Activated T-helper 9 cell treated with anti-CD3 and anti-CD28 coated beads, Interleukin-2, amount 50 U/mL, for 16 hours (primary cell): ENCODE measurements around the gene CD300LG.
"Not testable (repeated sequence)": the region's sequence is repeated elsewhere in the genome, so short reads cannot be mapped to it uniquely, and the experiment has no call there.

Source experiments
- DNase-seq: peaks from one replicate; pipeline ENCODE4 v3.0.0-alpha.2; 2020; ENCODE audit warnings: low read depth

The CD300LG gene

DNA sequence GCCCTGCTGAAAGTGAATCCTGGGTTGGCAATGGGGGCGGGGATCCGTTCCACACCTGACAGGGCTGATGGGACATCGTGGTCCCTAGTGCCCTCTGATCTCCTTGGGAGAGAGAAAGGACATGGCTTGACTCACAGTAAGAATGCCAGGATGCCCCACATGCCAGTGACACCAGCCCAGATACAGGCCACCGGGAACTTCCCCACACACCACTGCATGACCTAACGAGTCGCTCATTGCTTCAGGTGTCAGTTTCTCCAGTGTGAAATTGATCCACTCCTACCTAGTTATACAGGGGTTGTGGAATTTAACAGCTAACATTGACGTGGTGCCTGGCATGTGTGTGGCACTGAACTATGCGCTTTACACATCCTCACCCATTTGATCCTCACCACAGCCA, 7.5 kb downstream of the CD300LG start:
- no peak for DNase-seq

DNA sequence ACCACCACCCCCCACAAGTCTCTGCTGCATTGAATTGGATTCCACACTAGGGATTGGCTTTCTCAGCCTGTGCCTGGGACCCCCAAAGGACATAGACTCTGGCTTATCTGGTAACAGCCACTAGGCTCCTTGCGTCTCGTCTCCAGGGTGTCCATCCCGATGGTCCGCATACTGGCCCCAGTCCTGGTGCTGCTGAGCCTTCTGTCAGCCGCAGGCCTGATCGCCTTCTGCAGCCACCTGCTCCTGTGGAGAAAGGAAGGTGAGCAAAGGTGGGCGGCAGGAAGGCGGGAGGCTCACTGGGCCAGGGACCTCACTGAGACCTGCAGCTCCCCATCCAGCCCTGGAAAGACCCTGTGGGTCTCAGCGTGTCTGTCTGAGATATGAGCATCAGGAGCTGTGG, 8.1 kb downstream of the CD300LG start:
- DNase-seq = no peak

DNA sequence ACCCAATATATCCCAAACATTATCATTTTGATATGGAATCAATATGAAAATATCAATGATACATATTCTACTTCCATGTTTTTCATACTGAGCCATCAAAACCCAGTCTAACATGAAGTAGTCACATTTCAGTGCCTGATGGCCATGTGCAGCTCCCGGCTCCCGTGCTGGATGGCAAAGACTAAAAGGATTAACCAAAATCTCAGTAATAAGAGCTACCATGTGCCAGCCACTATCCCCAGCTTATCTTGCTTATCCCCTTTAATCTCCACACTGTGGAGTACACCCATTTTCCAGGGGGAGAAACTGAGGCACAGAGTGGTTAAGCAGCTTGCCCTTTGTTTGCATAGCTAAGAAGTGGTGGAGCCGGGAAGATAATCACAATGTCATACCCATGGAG, 9.2 kb downstream of the CD300LG start:
- no peak for DNase-seq

DNA sequence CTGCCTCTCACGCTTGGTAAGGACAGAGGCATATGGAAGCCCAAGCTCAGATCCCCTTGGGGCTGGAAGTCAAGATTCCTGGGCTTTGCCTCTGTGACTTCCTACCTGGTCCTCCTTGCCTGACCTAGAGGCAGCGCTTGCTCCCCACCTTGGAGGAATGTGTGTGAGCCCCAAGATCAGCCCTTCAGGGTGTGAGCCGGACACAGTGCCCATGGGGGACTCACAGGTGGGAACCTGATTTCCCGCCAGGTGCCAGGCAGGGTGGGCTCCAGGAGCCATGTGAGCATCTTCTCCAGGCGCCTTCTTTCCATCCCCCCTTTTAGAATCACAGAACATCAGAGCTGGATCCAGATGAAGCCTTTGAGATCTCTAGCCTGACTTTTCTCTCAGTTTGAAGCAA, 10.2 kb downstream of the CD300LG start:
- no peak for DNase-seq

DNA sequence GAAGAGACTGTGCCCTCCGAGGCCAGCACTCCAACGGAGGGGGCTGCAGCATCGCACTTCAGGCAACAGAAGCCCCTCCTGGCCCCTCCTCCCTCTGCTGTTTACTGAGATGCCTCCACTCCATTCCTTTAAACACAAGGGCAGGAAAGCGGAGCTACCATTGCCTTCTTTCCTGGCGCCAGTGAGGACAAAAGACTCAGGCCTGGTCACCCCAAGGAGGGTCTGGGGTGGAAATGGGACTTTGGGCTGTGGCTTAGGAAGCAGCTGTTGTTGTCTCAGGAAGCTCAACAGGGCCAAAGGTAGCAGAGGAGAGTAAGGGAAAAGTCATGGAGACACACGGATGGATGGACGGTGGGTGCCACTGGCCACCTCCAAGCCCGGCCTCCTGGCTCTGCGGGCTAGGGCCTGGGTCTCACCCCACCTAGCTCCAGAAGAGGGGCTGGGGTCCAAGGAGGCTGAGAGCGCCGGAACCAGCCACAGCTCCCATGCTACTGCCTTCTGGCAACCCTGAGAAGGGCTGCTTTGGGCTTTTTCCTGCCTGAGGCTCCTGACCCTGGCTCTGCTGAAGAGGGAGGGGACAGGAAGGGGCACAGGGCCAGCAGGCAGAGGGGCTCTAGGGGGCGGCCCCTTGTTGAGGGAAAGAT, 11.1 kb downstream of the CD300LG start:
- no peak for DNase-seq

DNA sequence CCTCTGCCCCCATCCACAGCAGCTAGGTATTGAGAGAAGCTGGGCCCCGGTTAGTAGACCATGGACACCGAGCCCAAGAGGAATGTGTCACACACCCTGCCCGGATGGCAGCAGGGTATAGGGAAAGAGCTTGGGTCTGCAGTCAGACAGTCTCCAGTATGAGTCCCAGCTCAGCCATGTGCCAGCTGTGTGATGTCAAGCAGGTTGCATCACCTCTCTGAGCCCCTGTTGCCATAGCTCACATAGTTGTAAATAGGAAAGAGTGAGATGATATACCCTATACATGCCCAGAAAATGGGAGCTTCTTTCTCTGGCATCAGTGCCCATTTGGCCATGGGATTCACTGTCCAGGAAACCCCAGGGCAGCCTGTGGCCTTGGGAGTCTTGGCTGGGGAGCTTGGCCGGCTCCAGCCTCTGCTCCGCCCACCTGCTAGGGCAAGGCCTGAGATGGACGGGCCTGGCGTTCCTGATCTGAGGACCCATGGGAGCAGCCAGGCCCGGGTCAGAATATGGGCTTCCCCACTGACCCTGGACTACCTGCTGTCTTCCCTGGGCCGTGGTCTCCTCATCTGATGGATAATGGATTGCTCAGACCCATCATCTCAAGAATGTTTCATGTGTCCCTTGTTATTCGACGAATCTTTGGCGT, 13.2 kb downstream of the CD300LG start:
- DNase-seq = no peak

DNA sequence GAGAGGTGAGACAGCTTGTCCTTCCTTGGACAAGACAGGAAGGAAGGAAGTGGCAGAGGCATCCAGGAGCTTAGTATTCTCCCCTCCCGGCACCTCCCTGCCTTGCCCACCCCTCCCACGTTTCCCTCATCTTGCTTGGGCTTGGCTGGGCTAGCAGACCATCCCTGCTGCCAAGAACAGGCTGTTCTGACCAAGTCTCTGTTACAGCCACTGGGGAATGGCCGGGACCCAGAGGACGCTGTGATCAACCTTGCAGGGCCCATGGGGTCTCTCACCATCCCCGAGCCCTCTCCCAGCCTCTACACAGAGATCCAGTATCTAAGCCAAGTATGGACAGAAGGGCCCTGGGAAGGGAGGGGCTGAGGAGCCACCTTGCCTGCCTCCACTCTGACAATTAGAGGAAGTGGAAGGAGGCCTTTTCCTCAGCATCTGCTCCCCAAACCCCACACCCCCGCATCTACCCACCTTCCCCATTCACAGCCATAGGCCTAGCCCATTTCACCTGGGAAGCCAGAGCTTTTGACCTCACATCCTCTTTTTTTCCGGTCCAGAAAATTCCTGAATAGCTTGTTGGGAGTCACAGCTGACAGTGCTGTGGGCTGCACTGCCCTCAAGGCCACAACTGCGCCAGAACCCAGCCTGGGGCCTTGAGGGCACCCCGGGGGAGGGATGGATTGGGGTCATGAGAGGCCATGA, 14.1 kb downstream of the CD300LG start:
- DNase-seq = no peak

DNA sequence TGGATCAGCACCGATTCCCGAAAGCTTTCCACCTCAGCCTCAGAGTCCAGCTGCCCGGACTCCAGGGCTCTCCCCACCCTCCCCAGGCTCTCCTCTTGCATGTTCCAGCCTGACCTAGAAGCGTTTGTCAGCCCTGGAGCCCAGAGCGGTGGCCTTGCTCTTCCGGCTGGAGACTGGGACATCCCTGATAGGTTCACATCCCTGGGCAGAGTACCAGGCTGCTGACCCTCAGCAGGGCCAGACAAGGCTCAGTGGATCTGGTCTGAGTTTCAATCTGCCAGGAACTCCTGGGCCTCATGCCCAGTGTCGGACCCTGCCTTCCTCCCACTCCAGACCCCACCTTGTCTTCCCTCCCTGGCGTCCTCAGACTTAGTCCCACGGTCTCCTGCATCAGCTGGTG, 15.0 kb downstream of the CD300LG start:
- no peak for DNase-seq

DNA sequence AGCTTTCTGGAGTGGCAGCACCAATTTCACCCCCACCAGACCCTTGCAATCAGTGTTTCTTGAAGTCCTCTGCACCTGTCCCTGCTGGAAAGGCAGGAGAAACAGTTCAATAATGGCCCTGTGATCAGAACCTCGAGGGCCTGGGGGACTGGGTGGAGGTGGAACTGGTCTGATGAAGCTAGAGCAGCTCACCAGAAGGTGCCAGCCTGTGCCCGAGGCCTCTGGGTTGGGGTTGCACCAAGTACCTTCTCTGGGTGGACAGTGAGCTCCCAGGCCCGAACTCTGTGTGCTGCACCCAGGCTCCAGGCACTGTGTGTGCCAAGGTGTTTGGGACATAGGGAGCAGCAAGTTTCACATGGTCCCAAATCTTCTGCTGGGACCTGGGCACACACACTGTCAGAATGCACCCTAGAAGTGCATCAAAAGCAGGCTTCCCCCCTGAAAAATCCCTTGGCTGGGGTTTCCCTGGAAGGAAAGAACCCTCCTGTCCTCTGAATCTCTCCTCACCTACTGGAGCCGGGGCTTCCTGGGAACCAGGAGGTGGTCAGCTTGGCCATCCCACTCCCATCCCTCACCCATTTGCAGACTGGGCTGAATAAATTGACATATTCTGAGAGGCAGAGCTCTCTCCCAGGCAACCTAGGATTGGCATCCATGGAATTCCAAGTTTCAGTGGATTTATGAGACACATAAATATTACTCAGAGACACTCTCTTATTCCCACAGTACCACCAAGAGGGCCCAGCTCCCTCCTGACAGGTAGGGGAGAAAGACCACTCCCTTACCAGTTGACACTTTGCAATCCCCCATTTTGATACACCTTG, 17.4 kb downstream of the CD300LG start:
- no peak for DNase-seq

DNA sequence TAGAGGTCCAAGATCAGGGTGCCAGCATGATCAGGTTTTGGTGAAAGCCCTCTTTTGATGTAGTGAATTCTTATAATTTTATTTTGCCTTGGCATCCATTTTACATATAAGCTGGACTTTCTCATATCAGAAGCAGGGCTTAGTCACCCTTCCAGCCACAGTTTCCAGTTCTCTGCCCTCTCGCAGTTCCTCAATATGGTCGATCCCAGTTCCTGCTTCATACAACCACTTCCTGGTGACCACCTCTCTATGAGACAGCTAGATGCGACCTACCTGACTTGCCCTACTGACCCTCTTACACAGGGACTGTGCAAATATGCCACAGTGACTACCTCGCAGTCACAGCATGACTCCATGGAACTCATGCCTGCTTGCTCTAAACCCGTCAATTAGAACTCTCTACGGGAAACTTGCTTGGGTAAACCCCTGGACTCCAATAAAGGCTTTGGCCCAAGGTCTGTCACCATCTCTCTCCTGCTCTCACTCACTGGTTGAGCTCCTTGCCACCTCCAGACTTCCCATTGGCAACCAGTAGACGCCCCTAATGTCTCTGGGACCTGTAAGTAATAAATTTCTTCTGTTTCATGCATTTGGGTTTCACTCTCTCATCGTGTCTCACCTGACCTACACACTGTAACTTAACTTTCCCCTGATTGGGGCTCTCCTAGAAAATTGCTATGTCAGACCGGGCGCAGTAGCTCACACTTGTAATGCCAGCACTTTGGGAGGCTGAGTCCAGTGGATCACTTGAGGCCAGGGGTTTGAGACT, 21.4 kb downstream of the CD300LG start:
- no peak for DNase-seq

DNA sequence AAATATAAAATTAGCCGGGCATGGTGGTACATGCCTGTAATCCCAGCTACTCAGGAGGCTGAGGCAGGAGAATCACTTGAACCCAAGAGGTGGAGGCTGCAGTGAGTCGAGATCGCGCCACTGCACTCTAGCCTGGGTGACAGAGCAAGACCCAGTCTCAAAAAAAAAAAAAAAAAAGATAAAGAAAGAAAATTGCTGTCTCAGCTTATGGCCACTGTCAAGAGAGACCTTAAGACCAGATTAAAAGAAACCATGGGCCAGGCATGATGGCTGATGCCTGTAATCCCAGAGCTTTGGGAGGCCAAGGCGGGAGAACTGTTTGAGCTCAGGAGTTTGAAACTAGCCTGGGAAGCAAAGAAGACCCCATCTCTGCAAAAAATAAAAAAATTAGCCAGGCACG, 22.1 kb downstream of the CD300LG start:
- DNase-seq = not testable (repeated sequence)

DNA sequence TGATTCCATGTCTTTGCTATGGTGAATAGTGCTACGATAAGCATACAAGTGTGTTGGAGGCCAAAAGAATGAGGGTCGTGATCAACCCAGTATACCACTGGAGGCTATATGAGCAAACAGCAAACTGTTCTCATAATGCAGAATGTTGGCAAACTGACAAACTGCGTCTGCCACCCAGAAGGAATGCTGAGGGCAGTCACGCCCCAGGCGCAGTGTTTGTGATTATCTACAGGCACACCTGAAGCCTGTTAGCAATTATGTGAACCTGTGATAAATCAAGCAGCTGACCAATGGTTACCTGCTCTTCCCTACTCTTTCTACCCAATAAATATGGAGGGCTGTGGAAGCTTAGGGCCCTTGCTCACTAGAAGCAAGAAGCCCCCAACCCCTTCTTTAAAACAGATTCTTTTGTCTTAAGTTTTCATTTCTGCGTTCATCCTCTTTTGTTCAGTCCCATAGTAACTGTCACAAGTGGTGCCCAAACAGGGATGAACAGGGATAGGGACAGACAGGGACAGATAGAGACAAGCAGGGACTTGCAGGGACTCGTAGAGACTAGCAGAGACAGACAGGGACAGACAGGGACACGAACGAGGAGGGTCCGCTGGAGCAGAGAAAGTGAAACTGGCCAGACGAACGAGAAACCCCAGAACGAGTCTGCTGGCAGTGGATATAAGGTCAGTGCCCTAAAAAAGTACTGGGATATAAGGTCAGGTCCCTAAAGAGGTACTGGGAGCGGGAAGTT, 25.1 kb downstream of the CD300LG start:
- no peak for DNase-seq

DNA sequence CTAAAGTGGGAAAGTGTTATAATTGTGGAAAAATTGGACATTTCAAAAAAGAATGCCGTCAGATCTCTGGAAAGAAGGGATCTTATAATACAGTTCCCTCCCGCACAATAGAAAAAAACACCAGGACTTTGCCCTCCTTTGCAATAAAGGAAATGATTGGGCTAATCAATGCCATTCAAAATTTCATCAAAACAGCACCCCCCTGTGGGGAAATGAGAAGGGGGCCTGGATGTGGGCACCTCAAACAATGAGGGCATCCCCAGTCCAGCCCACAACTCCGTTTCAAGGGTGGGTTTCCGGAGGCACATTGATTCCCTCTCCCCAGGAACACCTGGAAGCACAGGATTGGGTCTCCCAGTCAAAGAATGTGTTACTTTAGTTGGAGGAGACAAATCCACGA, 26.1 kb downstream of the CD300LG start:
- DNase-seq = no peak

DNA sequence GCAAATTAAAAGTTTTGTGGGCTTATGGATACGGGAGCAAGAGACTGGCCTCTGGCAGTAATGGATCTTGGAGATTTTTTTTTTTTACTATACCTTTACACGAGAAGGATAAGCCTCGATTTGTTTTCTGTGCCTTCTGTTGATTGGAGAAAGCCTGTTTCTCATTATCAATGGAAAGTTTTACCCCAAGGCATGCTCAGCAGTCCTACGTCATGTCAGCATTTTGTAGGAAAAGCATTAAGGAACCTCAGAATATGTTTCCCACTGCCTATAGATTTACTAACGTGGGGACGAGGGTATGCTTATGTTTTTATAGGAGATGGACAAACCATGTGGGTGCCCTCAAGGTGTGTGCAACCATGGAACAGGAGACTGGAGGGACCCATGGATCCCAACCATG, 26.8 kb downstream of the CD300LG start:
- no peak for DNase-seq

DNA sequence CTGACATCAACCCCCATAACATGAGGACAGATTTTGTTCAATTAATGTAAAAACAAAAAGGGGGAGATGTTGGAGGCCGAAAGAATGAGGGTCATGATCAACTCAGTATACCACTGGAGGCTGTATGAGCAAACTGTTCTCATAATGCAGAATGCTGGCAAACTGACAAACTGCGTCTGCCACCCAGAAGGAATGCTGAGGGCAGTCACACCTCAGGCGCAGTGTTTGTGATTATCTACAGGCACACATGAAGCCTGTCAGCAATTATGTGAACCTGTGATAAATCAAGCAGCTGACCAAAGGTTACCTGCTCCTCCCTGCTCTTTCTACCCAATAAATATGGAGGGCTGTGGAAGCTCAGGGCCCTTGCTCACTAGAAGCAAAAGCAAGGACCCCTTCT, 27.3 kb downstream of the CD300LG start:
- no peak for DNase-seq

DNA sequence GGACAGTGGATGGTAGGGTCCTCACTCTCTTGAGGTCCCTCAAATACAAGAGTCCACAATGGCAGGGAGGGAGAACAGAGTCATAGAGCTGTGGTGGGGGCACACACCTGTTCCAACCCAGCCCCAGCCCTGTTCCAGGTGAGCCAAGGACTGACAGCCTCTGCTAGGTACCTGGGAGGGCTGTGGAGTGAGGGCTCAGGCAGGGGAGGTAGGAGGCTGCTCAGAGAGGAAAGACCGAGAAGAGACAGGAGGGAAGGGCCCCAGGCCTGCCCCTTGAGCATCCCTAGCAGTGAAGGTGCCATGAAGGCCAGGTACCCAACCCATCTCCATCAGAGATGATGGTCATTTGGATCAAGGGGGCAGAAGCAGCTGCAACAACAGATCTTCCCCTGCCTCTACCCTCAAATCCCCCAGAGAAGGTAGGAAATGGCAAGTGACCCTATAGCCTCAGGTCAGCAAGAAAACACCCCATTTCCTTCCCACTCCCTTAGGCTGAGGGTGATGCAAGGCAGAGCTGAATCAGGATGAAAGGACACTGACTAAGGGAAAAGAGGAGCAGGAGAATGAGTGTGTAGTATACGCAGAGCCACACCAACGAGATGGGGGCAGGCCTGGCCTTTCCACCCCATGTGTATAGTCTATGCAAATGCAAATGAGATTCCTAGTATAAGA, 28.6 kb downstream of the CD300LG start:
- no peak for DNase-seq

DNA sequence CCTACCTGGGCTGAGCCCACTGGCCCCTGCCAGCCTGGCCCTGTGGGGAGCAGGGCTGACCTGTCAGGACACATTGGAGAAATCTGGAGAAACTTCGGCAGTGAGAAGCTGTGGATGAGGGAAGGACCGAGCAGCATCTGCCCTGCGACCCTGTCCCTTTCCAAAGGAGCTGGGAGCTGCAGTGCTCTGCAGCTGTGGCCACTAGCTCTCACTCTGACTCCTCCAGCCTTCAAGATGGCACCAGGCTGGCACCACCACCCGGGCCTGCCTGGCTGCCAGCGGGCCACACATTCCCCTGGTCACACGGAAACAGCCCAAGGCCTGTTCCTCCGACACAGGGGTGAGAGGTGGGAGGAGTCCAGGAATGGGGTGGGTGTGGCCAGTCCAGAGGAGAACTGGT, 30.1 kb downstream of the CD300LG start:
- DNase-seq = no peak

DNA sequence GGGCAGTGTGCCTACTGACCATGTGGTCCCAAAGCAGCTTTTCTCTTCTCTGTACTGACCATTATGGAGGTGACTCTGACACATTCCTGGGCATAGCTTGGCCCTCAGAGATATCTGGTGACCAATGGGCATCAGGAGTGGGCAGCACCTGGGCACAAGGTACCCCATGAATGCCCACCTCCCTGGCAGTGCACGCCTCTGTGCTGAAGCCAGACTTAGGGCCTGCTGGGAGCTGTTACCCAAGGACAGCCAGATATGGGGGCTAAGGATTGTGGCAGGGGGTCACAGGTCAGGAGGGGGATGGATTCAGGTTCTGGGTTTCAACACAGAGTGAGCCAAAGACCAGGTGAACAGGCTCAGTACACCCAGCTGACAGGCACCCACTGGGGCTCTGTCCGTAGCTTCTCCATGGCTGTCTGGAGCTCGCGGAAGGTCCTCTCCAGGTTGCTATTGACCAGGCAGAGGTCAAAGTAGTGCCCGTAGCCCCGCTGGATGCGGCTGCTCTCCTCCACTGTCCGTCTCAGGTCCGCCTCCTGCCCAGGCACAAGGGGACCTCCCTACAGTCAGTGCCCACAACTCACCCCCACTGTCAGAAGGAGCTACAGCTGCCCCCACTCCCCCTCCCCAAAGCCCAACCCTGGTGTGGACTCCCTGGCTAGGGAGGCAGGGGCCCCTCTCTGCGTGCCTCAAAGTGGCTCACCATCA, 30.6 kb downstream of the CD300LG start:
- no peak for DNase-seq

DNA sequence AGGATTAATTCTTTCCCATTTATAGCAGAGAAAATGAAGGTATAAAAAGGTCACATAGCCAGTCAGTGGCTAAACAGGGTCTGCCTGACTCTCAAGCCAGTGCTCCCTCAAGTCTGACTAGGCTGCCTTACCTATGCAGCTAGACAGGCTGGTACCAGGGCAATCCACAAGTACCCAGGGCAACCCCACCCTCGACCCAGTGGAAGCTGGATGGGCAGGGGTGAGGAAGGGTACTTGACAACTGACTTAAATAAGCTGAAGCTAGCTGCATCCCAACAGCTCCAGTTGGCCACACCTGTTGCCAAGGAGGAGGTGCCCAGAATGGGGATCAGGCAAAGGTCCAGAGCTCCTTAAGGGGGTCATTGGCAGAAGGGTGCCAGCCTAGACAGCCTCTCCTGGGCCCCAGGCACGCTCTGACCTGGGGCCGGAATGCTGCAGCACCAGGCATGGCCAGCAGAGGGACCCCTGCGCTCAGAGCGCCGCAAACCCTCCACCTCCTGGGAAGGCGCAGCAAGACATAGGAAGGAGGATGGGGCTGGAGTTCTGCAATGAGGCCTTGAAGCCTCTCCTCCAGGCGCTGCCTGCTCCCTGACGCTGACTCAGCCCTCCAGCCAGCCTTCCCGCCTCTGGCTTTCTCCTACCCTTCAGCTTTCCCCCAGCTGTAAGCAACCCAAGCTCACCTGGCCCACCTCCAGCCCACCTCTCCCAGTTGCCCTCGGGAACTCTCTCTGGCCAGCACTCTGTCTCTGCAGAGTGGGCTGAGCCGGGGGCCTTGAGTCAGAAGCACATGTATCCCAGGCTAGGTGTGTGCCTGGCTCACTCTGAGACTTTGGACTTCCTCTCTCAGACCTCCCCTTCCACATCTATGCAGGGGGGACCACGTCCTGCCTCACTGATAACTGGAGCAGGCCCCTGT, 31.5 kb downstream of the CD300LG start:
- peak; percentile 56 for DNase-seq
